ENCODE measurements around the gene SH3BP1. TPM values are rescaled to one million over a fixed set of nuclear protein-coding genes. Genes with fewer than 3 reads are reported as not detected.

SH3BP1 gene
- total and polyA plus RNA-seq, 2 donors (not counting 1 experiment from before 2014, with no cell fraction given) = 44.0 to 69.7 TPM

DNA sequence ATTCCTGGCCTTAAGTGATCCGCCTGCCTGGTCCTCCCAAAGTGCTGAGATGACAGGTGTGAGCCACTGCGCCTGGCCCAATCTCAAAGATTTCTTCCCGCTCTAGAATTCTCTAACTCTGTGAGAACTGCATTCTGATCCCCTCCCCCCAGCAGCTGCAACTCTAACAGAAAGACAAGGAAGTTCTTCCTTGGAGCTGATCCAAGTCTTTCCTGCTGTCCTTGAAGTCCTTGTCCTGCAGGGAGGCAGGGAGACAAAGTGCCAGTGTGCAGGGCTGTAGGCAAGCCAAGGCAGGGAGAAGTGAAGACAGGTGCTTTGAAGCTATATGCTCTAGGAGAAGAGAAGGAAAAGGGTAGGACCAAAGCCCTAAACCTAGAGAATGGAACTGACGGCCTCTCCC is 40.3 kb upstream of the SH3BP1 start:
- no peak for ATAC-seq (ENCODE audit: low read depth)
- intact Hi-C loops (cut with micrococcal nuclease) = no loop called here
- H3K4me3 ChIP-seq (ENCODE audit: control extremely low read depth in 1 of 5, extremely low read depth in 1 of 5, insufficient read depth in 1 of 5, low read depth in 2 of 5, low read length in 4 of 5) = no peak overlapping the region
- TF ChIP-seq, protein P1, sequence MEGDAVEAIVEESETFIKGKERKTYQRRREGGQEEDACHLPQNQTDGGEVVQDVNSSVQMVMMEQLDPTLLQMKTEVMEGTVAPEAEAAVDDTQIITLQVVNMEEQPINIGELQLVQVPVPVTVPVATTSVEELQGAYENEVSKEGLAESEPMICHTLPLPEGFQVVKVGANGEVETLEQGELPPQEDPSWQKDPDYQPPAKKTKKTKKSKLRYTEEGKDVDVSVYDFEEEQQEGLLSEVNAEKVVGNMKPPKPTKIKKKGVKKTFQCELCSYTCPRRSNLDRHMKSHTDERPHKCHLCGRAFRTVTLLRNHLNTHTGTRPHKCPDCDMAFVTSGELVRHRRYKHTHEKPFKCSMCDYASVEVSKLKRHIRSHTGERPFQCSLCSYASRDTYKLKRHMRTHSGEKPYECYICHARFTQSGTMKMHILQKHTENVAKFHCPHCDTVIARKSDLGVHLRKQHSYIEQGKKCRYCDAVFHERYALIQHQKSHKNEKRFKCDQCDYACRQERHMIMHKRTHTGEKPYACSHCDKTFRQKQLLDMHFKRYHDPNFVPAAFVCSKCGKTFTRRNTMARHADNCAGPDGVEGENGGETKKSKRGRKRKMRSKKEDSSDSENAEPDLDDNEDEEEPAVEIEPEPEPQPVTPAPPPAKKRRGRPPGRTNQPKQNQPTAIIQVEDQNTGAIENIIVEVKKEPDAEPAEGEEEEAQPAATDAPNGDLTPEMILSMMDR (IDR thresholded peaks at IDR 0.05) = no peak
- 88% methylated on average over 3 of the region's 4 CpGs for WGBS (ENCODE audit: insufficient coverage)
- no peaks in the 10 kb centered on the region for H3K9me3 ChIP-seq (ENCODE audit: control extremely low read depth in 1 of 3, control insufficient read depth in 2 of 3, insufficient read depth in 1 of 3, low read length in 2 of 3)
- H2AFZ ChIP-seq (ENCODE audit: insufficient read depth, low read depth, low read length, poor library complexity, severe bottlenecking) = no peak overlapping the region
- H3K79me2 ChIP-seq (ENCODE audit: control insufficient read depth, insufficient read depth, low read length) = no peaks in the 10 kb centered on the region
- no peak overlapping the region for H3K9ac ChIP-seq (ENCODE audit: low read length)
- DNase-seq = no peak
- ChIA-PET CTCF (interaction anchor here (0.6 to 1.4 kb wide), 3 partner anchors 9 to 1707 kb away, joined by 3 to 5 read pairs (median 3); no protein-coding TSS in a partner anchor), POLR2A (interaction anchor here (1.1 kb wide), 1 partner anchor 33 kb away, joined by 3 read pairs; no protein-coding TSS in a partner anchor)
- Mint-ChIP-seq H3K9me3 (ENCODE audit: insufficient read depth) (no peaks in the 10 kb centered on the region), H3K27ac (no peak overlapping the region), H3K4me1 (no peaks in the 10 kb centered on the region), H3K27me3 (peaks cover 20% of the 10 kb centered on the region), H3K4me3 (no peak overlapping the region)
- peaks cover 0 to 7% (median 0%) of the 10 kb centered on the region in 4 experiments for H3K27me3 ChIP-seq (replicated peaks in 1 of 4; ENCODE audit: control extremely low read depth in 1 of 4, control insufficient read depth in 3 of 4, insufficient read depth in 4 of 4, low read length in 3 of 4)
- H3K27ac ChIP-seq (ENCODE audit: low read length in 2 of 2) = no peak overlapping the region
- no peaks in the 10 kb centered on the region for H3K36me3 ChIP-seq (replicated peaks in 1 of 2; ENCODE audit: control extremely low read depth in 1 of 2, control insufficient read depth in 1 of 2, extremely low read depth in 1 of 2, insufficient read depth in 2 of 2, low read length in 1 of 2)
- H4K20me1 ChIP-seq (ENCODE audit: control insufficient read depth, insufficient read depth, low read length, poor library complexity, severe bottlenecking) = no peaks in the 10 kb centered on the region
- no peaks in the 10 kb centered on the region for H3K4me1 ChIP-seq (ENCODE audit: control insufficient read depth in 2 of 2, insufficient read depth in 2 of 2, low read length in 2 of 2)
- H3K4me2 ChIP-seq (replicated peaks; ENCODE audit: low read depth, low read length, poor library complexity, severe bottlenecking) = no peak overlapping the region

DNA sequence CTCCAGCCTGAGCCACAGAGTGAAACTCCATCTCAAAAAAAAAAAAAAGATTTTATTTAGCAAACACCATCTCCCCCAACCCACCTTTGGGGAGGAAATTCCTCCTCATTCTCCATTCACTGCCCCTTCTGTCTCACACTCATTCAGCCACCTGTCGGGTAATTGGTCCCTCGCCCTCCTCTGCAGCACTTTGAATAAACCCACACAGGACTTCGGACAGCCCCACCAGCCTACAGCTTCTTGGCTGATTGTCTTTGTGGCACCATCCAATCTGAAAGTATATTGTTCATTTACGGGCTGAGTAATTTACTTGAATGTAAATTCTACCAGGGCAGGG is 38.3 kb upstream of the SH3BP1 start:
- ChIA-PET POLR2A (no interaction called here), CTCF (interaction anchor here (1.1 kb wide), 1 partner anchor 9 kb away, joined by 4 read pairs; no protein-coding TSS in a partner anchor)
- intact Hi-C loops (cut with micrococcal nuclease) = loop anchor here (10.0 kb wide), 1 partner anchor 904 kb away; the partner anchor contains the start of gene DDX17
- ATAC-seq (ENCODE audit: low read depth) = no peak
- WGBS (ENCODE audit: insufficient coverage) = no CpG with 5 or more reads among the region's 4 CpGs
- Histone ChIP-seq H3K27ac (ENCODE audit: low read length in 2 of 2) (no peak overlapping the region), H3K9ac (ENCODE audit: low read length) (no peak overlapping the region), H3K27me3 (replicated peaks in 1 of 4; ENCODE audit: control extremely low read depth in 1 of 4, control insufficient read depth in 3 of 4, insufficient read depth in 4 of 4, low read length in 3 of 4) (peaks cover 0 to 3% (median 1%) of the 10 kb centered on the region in 4 experiments), H2AFZ (ENCODE audit: insufficient read depth, low read depth, low read length, poor library complexity, severe bottlenecking) (no peak overlapping the region), H3K9me3 (ENCODE audit: control extremely low read depth in 1 of 3, control insufficient read depth in 2 of 3, insufficient read depth in 1 of 3, low read length in 2 of 3) (no peaks in the 10 kb centered on the region), H3K79me2 (ENCODE audit: control insufficient read depth, insufficient read depth, low read length) (no peaks in the 10 kb centered on the region), H4K20me1 (ENCODE audit: control insufficient read depth, insufficient read depth, low read length, poor library complexity, severe bottlenecking) (no peaks in the 10 kb centered on the region), H3K4me1 (ENCODE audit: control insufficient read depth in 2 of 2, insufficient read depth in 2 of 2, low read length in 2 of 2) (no peaks in the 10 kb centered on the region), H3K4me3 (ENCODE audit: control extremely low read depth in 1 of 5, extremely low read depth in 1 of 5, insufficient read depth in 1 of 5, low read depth in 2 of 5, low read length in 4 of 5) (no peak overlapping the region), H3K36me3 (replicated peaks in 1 of 2; ENCODE audit: control extremely low read depth in 1 of 2, control insufficient read depth in 1 of 2, extremely low read depth in 1 of 2, insufficient read depth in 2 of 2, low read length in 1 of 2) (no peaks in the 10 kb centered on the region), H3K4me2 (replicated peaks; ENCODE audit: low read depth, low read length, poor library complexity, severe bottlenecking) (no peak overlapping the region)
- no peak for TF ChIP-seq EZH2 (IDR thresholded peaks at IDR 0.05; ENCODE audit: borderline replicate concordance, insufficient read depth, low read depth, low read length, poor library complexity, severe bottlenecking)
- TF ChIP-seq, protein P1 (IDR thresholded peaks at IDR 0.05) = no peak
- Mint-ChIP-seq H3K9me3 (ENCODE audit: insufficient read depth) (no peaks in the 10 kb centered on the region), H3K4me3 (no peak overlapping the region), H3K27ac (peak overlapping the region; percentile 27), H3K27me3 (peaks cover 20% of the 10 kb centered on the region), H3K4me1 (no peaks in the 10 kb centered on the region)
- DNase-seq = no peak

Measured in B cell (primary cell).